SK-N-SH (cell line): ENCODE measurements around the gene DGKD. TPM values are rescaled to one million over a fixed set of nuclear protein-coding genes. Genes with fewer than 3 reads are reported as not detected.

Experiments used
- CTCF ChIA-PET: fragments of 300-600, 350-600 bp; formaldehyde crosslinking; extraction: SDS; loops from one replicate; lab custom pipeline; 2021; lab: Yijun Ruan, JAX
- POLR2A ChIA-PET: fragments of 350-600 bp; sonication (Branson Sonifier 250); formaldehyde crosslinking; extraction: SDS; loops from one replicate; lab custom pipeline; 2020; ENCODE audit warnings: antibody characterized with exemption, inconsistent platforms; lab: Yijun Ruan, JAX
- DNase-seq: peaks from one replicate; pipeline ENCODE4 v3.0.0; 2012
- H2AFZ ChIP-seq: fragments of 200-600 bp; sonication (generic); 2 replicates; pipeline ENCODE4 v1.8.1; 2016; ENCODE audit warnings: antibody characterized with exemption, mild to moderate bottlenecking, low read depth
- H3F3A ChIP-seq: fragments of 200-600 bp; sonication (generic); replicated peaks from 2 replicates; pipeline ENCODE3; 2016; ENCODE audit warnings: antibody characterized with exemption, mild to moderate bottlenecking; ENCODE audit not compliant: insufficient read depth
- H3K27ac ChIP-seq, 2 experiments: fragments of 200-500 bp in 1 of 2; fragments of 200-600 bp in 1 of 2; sonication (Bioruptor generic) in 1 of 2; sonication (generic), shearing (Covaris generic) in 1 of 2; 2 replicates each; pipeline versions ENCODE4 v1.5.1 to v1.6.1; 2014 to 2016; ENCODE audit warnings: low read depth in 2 of 2, inconsistent platforms in 1 of 2, low read length in 1 of 2, mild to moderate bottlenecking in 1 of 2, mixed read lengths in 1 of 2
- H3K27me3 ChIP-seq: fragments of 200-600 bp; sonication (generic), shearing (Covaris generic); 2 replicates; pipeline ENCODE4 v1.6.1; 2016; ENCODE audit warnings: mixed run types; ENCODE audit not compliant: insufficient read depth
- H3K36me3 ChIP-seq, 2 experiments: fragments of 200-500 bp in 1 of 2; fragments of 200-600 bp in 1 of 2; sonication (Bioruptor generic) in 1 of 2; sonication (generic) in 1 of 2; replicated peaks in 1 of 2; 2 replicates each; pipeline versions ENCODE3 to v1.5.1; 2014 to 2016; ENCODE audit warnings: low read length in 1 of 2, mild to moderate bottlenecking in 1 of 2; ENCODE audit not compliant: insufficient read depth in 2 of 2, control insufficient read depth in 1 of 2
- H3K4me1 ChIP-seq, 2 experiments: fragments of 200-500 bp in 1 of 2; fragments of 200-600 bp in 1 of 2; sonication (Bioruptor generic) in 1 of 2; sonication (generic), shearing (Covaris generic) in 1 of 2; 2 replicates each; pipeline versions ENCODE4 v1.5.1 to v1.6.1; 2014 to 2016; ENCODE audit warnings: low read depth in 1 of 2, low read length in 1 of 2, mixed run types in 1 of 2; ENCODE audit not compliant: insufficient read depth in 2 of 2, control insufficient read depth in 1 of 2
- H3K4me2 ChIP-seq: fragments of 200-600 bp; sonication (generic), shearing (Covaris generic); 2 replicates; pipeline ENCODE4 v1.6.1; 2017; ENCODE audit warnings: mixed run types
- H3K4me3 ChIP-seq, 2 experiments: fragments of 200-500 bp in 1 of 2; fragments of 200-600 bp in 1 of 2; sonication (Bioruptor generic) in 1 of 2; sonication (generic), shearing (Covaris generic) in 1 of 2; 2 replicates each; pipeline versions ENCODE4 v1.5.1 to v1.8.1; 2014 to 2016; ENCODE audit warnings: low read depth in 2 of 2, inconsistent platforms in 1 of 2, low read length in 1 of 2, mild to moderate bottlenecking in 1 of 2, mixed read lengths in 1 of 2, moderate library complexity in 1 of 2
- H3K79me2 ChIP-seq: fragments of 200-600 bp; sonication (generic); 2 replicates; pipeline ENCODE4 v1.8.1; 2017; ENCODE audit warnings: mild to moderate bottlenecking; ENCODE audit not compliant: insufficient read depth
- H3K9ac ChIP-seq: fragments of 200-600 bp; sonication (generic); 2 replicates; pipeline ENCODE4 v1.6.1; 2017; ENCODE audit warnings: mixed run types
- H3K9me2 ChIP-seq: fragments of 200-600 bp; sonication (generic); 2 replicates; pipeline ENCODE4 v1.6.1; 2017; ENCODE audit warnings: mixed run types
- H3K9me3 ChIP-seq: fragments of 200-600 bp; sonication (generic); 2 replicates; pipeline ENCODE4 v1.6.1; 2017; ENCODE audit warnings: mixed run types, mild to moderate bottlenecking, moderate library complexity
- H4K20me1 ChIP-seq: fragments of 200-600 bp; sonication (generic); 2 replicates; pipeline ENCODE4 v1.6.1; 2017; ENCODE audit warnings: mild to moderate bottlenecking, mixed run types; ENCODE audit not compliant: insufficient read depth
- CHD2 ChIP-seq: fragments of 150-350 bp; IDR thresholded peaks from 2 replicates; pipeline ENCODE4 v1.6.1; 2018; ENCODE audit warnings: low read length; ENCODE audit not compliant: partially characterized antibody
- ELF1 ChIP-seq: IDR thresholded peaks from 2 replicates; pipeline ENCODE4 v1.4.0; 2012
- EP300 ChIP-seq, 2 experiments: IDR thresholded peaks; 2 replicates each; pipeline versions ENCODE4 v1.4.0 to v1.6.1; 2012; ENCODE audit warnings: borderline replicate concordance in 1 of 2, low read depth in 1 of 2, low read length in 1 of 2
- EZH2phosphoT487 ChIP-seq: fragments of 200-600 bp; sonication (generic); IDR thresholded peaks from 2 replicates; pipeline ENCODE4 v1.6.1; 2017; ENCODE audit warnings: low read depth, mixed run types, mild to moderate bottlenecking, antibody characterized with exemption, moderate library complexity, borderline replicate concordance
- FOSL2 ChIP-seq: IDR thresholded peaks from 2 replicates; pipeline ENCODE4 v1.4.0; 2012; ENCODE audit warnings: low read depth, mild to moderate bottlenecking, moderate library complexity, borderline replicate concordance
- FOXJ3 ChIP-seq: sonication (generic); formaldehyde crosslinking; IDR thresholded peaks from 2 replicates; pipeline ENCODE4 v1.5.1; 2020; ENCODE audit warnings: mild to moderate bottlenecking, missing genetic modification reagents
- FOXM1 ChIP-seq: IDR thresholded peaks from 2 replicates; pipeline ENCODE4 v1.4.0; 2012; ENCODE audit warnings: low read depth, mild to moderate bottlenecking
- GABPA ChIP-seq: IDR thresholded peaks from 2 replicates; pipeline ENCODE4 v1.4.0; 2012; ENCODE audit warnings: low read depth, mild to moderate bottlenecking
- GATA2 ChIP-seq: sonication (generic); formaldehyde crosslinking; IDR thresholded peaks from 2 replicates; pipeline ENCODE4 v1.5.0; 2020; ENCODE audit warnings: mild to moderate bottlenecking, missing genetic modification reagents
- JUND ChIP-seq: IDR thresholded peaks from 2 replicates; pipeline ENCODE4 v1.4.0; 2012
- MEF2A ChIP-seq: IDR thresholded peaks from 2 replicates; pipeline ENCODE4 v1.4.0; 2012; ENCODE audit warnings: low read depth, borderline replicate concordance
- MXI1 ChIP-seq: IDR thresholded peaks from 2 replicates; pipeline ENCODE4 v1.6.1; 2012; ENCODE audit warnings: mild to moderate bottlenecking, low read depth, low read length, improper control_type of control experiment
- NFIC ChIP-seq: IDR thresholded peaks from 2 replicates; pipeline ENCODE4 v1.4.0; 2012; ENCODE audit warnings: borderline replicate concordance
- NRF1 ChIP-seq: IDR thresholded peaks from 2 replicates; pipeline ENCODE4 v1.6.1; 2012; ENCODE audit warnings: low read depth, mild to moderate bottlenecking, low read length
- POLR2AphosphoS5 ChIP-seq: IDR thresholded peaks from 2 replicates; pipeline ENCODE4 v1.6.1; 2012; ENCODE audit warnings: low read depth, low read length
- RAD21 ChIP-seq: IDR thresholded peaks from 2 replicates; pipeline ENCODE4 v1.6.1; 2012; ENCODE audit warnings: mild to moderate bottlenecking, low read length
- RCOR1 ChIP-seq: fragments of 150-350 bp; IDR thresholded peaks from 2 replicates; pipeline ENCODE4 v1.6.1; 2017; ENCODE audit warnings: antibody characterized with exemption, low read length
- RFX5 ChIP-seq: IDR thresholded peaks from 2 replicates; pipeline ENCODE4 v1.6.1; 2012; ENCODE audit warnings: mild to moderate bottlenecking, improper control_type of control experiment, low read length
- SMC3 ChIP-seq: IDR thresholded peaks from 2 replicates; pipeline ENCODE4 v1.6.1; 2012; ENCODE audit warnings: low read depth, low read length, improper control_type of control experiment
- TAF1 ChIP-seq: IDR thresholded peaks from 2 replicates; pipeline ENCODE4 v1.6.1; 2012; ENCODE audit warnings: low read depth, mild to moderate bottlenecking, low read length, moderate library complexity, borderline replicate concordance
- TCF12 ChIP-seq: IDR thresholded peaks from 2 replicates; pipeline ENCODE4 v1.4.0; 2012
- TEAD4 ChIP-seq: IDR thresholded peaks from 2 replicates; pipeline ENCODE4 v1.4.0; 2012; ENCODE audit warnings: mild to moderate bottlenecking, borderline replicate concordance; ENCODE audit not compliant: insufficient read depth
- YY1 ChIP-seq: IDR thresholded peaks from 2 replicates; pipeline ENCODE4 v1.4.0; 2012; ENCODE audit warnings: low read depth, mild to moderate bottlenecking
- WGBS: methylation state at CpG from one replicate; pipeline ENCODE4 v1.1.6; 2017; ENCODE audit warnings: low lambda C conversion rate; 5-methylcytosine and 5-hydroxymethylcytosine counted together
- polyA plus RNA-seq, 3 experiments: library from polyadenylated mRNA; depleted of rRNA; stranded (reverse); fragments of >200 nt; gene quantifications; 2 replicates each; pipeline ENCODE4 v1.2.3, GENCODE V29; 2012
- TF ChIP-seq, protein P1 (sequence below): IDR thresholded peaks from 2 replicates; pipeline ENCODE4 v1.4.0; 2012; ENCODE audit warnings: low read depth
- TF ChIP-seq, protein P2 (sequence below): fragments of 150-350 bp; IDR thresholded peaks from 2 replicates; pipeline ENCODE4 v1.6.1; 2017; ENCODE audit warnings: antibody characterized with exemption, low read length, low read depth, borderline replicate concordance
- TF ChIP-seq, protein P3 (sequence below): IDR thresholded peaks from 2 replicates; pipeline ENCODE4 v1.6.1; 2012; ENCODE audit warnings: mild to moderate bottlenecking, low read depth, low read length, moderate library complexity
- TF ChIP-seq, protein P4 (sequence below): fragments of 150-350 bp; IDR thresholded peaks from 2 replicates; pipeline ENCODE4 v1.6.1; 2016; ENCODE audit warnings: mild to moderate bottlenecking, low read depth, low read length
- TF ChIP-seq, protein P5 (sequence below): IDR thresholded peaks from 2 replicates; pipeline ENCODE4; 2012

The DGKD gene
- polyA plus RNA-seq, 1 of the 3 experiments (the other 2 are of a cell fraction) = 21.7 TPM

DNA sequence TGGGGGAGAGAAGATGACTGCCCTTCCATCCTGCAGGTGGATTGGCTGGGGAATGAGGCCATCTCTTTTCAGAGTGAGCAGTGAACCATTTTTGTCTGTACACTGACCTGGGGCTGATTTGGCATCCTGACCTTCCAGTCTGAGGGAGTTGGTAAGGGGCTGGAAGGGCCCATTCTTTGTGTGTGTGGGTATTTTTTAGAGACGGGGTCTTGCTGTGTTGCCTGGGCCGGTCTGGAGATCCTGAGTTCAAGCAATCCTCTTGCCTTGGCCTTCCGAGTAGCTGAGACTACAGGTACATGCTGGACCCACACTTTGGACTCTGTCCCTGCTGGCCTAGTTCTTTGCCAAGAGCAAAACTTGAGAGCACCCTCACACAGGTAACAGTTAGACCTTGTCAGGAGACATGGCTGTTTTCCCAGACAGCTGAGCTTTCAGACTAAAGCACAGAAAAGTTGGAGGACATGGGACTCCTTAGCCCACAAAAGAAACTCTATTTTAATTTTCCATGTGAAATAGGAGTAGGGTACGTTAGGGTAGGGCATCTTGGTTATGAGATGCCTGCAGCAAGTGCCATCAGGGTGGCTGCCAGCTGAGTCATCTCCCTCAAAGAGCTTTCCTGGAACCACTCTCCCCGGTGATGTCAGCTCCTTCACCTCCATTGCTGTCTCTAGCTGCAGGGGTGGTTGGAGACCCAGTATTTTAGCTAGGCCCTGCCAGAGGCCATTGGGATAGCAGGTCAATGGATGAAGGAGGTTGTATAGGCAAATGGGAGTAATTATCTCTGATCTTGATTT, 60.7 kb downstream of the DGKD start:
- H3K4me3 ChIP-seq = peak overlapping the region in 1 of 2 experiments; percentile 36; a peak in 1 of 4 replicates
- ChIA-PET POLR2A (no interaction called here), CTCF (interaction anchor here (0.9 to 2.2 kb wide), 4 partner anchors 12 to 68 kb away, joined by 3 to 9 read pairs (median 4); no protein-coding TSS in a partner anchor)
- no peaks in the 10 kb centered on the region for H4K20me1 ChIP-seq
- no peak overlapping the region for H2AFZ ChIP-seq
- H3K36me3 ChIP-seq = peaks cover 4 to 12% of the 10 kb centered on the region in 2 experiments
- H3K4me1 ChIP-seq = peaks cover 29 to 40% of the 10 kb centered on the region in 2 experiments
- no peaks in the 10 kb centered on the region for H3K9me3 ChIP-seq
- no peaks in the 10 kb centered on the region for H3K27me3 ChIP-seq
- 39% methylated on average over 4 of the region's 5 CpGs for WGBS
- H3K27ac ChIP-seq = peak overlapping the region; percentile 78 to 97
- H3K9me2 ChIP-seq = no peaks in the 10 kb centered on the region
- peaks cover 41% of the 10 kb centered on the region for H3F3A ChIP-seq
- peak overlapping the region; percentile 70 for H3K4me2 ChIP-seq
- peak overlapping the region; percentile 69 for H3K9ac ChIP-seq
- peaks cover 48% of the 10 kb centered on the region for H3K79me2 ChIP-seq
- no peak for DNase-seq
- TF ChIP-seq GABPA = no peak
- no peak for TF ChIP-seq GATA2 (CRISPR knock-in tag)
- TF ChIP-seq POLR2AphosphoS5 = no peak
- TF ChIP-seq, protein P1, sequence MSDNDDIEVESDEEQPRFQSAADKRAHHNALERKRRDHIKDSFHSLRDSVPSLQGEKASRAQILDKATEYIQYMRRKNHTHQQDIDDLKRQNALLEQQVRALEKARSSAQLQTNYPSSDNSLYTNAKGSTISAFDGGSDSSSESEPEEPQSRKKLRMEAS = peak; percentile 62
- peak; percentile 60; the same call in 1 of the 2 replicates for TF ChIP-seq TEAD4
- TF ChIP-seq, protein P2, sequence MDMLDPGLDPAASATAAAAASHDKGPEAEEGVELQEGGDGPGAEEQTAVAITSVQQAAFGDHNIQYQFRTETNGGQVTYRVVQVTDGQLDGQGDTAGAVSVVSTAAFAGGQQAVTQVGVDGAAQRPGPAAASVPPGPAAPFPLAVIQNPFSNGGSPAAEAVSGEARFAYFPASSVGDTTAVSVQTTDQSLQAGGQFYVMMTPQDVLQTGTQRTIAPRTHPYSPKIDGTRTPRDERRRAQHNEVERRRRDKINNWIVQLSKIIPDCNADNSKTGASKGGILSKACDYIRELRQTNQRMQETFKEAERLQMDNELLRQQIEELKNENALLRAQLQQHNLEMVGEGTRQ = no peak
- no peak for TF ChIP-seq RCOR1
- TF ChIP-seq RAD21 = no peak
- TF ChIP-seq MXI1 = no peak
- TF ChIP-seq NFIC = peak; percentile 90
- peak; percentile 85 for TF ChIP-seq JUND
- TF ChIP-seq NRF1 = no peak
- TF ChIP-seq TCF12 = peak; percentile 76
- no peak for TF ChIP-seq CHD2
- TF ChIP-seq ELF1 = no peak
- TF ChIP-seq FOXJ3 (CRISPR knock-in tag) = no peak
- no peak for TF ChIP-seq FOXM1
- TF ChIP-seq, protein P3, sequence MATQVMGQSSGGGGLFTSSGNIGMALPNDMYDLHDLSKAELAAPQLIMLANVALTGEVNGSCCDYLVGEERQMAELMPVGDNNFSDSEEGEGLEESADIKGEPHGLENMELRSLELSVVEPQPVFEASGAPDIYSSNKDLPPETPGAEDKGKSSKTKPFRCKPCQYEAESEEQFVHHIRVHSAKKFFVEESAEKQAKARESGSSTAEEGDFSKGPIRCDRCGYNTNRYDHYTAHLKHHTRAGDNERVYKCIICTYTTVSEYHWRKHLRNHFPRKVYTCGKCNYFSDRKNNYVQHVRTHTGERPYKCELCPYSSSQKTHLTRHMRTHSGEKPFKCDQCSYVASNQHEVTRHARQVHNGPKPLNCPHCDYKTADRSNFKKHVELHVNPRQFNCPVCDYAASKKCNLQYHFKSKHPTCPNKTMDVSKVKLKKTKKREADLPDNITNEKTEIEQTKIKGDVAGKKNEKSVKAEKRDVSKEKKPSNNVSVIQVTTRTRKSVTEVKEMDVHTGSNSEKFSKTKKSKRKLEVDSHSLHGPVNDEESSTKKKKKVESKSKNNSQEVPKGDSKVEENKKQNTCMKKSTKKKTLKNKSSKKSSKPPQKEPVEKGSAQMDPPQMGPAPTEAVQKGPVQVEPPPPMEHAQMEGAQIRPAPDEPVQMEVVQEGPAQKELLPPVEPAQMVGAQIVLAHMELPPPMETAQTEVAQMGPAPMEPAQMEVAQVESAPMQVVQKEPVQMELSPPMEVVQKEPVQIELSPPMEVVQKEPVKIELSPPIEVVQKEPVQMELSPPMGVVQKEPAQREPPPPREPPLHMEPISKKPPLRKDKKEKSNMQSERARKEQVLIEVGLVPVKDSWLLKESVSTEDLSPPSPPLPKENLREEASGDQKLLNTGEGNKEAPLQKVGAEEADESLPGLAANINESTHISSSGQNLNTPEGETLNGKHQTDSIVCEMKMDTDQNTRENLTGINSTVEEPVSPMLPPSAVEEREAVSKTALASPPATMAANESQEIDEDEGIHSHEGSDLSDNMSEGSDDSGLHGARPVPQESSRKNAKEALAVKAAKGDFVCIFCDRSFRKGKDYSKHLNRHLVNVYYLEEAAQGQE = no peak
- TF ChIP-seq, protein P4, sequence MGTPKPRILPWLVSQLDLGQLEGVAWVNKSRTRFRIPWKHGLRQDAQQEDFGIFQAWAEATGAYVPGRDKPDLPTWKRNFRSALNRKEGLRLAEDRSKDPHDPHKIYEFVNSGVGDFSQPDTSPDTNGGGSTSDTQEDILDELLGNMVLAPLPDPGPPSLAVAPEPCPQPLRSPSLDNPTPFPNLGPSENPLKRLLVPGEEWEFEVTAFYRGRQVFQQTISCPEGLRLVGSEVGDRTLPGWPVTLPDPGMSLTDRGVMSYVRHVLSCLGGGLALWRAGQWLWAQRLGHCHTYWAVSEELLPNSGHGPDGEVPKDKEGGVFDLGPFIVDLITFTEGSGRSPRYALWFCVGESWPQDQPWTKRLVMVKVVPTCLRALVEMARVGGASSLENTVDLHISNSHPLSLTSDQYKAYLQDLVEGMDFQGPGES = no peak
- TF ChIP-seq, protein P5, sequence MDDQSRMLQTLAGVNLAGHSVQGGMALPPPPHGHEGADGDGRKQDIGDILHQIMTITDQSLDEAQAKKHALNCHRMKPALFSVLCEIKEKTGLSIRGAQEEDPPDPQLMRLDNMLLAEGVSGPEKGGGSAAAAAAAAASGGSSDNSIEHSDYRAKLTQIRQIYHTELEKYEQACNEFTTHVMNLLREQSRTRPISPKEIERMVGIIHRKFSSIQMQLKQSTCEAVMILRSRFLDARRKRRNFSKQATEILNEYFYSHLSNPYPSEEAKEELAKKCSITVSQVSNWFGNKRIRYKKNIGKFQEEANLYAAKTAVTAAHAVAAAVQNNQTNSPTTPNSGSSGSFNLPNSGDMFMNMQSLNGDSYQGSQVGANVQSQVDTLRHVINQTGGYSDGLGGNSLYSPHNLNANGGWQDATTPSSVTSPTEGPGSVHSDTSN = peak; percentile 72
- peak; percentile 9; the same call in 1 of the 2 replicates for TF ChIP-seq MEF2A
- TF ChIP-seq SMC3 = no peak
- no peak for TF ChIP-seq EZH2phosphoT487
- no peak for TF ChIP-seq TAF1
- TF ChIP-seq YY1 = peak; percentile 55; the same call in 1 of the 2 replicates
- TF ChIP-seq FOSL2 = peak; percentile 89
- TF ChIP-seq EP300 (IDR thresholded peaks at IDR 0.05; ENCODE audit: borderline replicate concordance in 1 of 2, low read depth in 1 of 2, low read length in 1 of 2) = peak in 1 of 2 experiments; percentile 78; a peak in 2 of 4 replicates
- TF ChIP-seq RFX5 = no peak
